OCI-LY7 (cell line): ENCODE results near the gene CDC42BPG.

Source experiments
- EZH2phosphoT487 ChIP-seq: fragments of 200-600 bp; sonication (generic); IDR thresholded peaks from 2 replicates; pipeline ENCODE4 v1.6.1; 2018; ENCODE audit warnings: low read depth, borderline replicate concordance, mild to moderate bottlenecking, mixed run types, antibody characterized with exemption, low read length, moderate library complexity, mixed read lengths
- TF ChIP-seq, protein P1 (sequence below): fragments of 200-600 bp; sonication (generic); conservative IDR thresholded peaks from 2 replicates; pipeline ENCODE4 v1.5.1; 2014; ENCODE audit warnings: mild to moderate bottlenecking, antibody characterized with exemption, low read length, moderate library complexity, mixed read lengths

DNA sequence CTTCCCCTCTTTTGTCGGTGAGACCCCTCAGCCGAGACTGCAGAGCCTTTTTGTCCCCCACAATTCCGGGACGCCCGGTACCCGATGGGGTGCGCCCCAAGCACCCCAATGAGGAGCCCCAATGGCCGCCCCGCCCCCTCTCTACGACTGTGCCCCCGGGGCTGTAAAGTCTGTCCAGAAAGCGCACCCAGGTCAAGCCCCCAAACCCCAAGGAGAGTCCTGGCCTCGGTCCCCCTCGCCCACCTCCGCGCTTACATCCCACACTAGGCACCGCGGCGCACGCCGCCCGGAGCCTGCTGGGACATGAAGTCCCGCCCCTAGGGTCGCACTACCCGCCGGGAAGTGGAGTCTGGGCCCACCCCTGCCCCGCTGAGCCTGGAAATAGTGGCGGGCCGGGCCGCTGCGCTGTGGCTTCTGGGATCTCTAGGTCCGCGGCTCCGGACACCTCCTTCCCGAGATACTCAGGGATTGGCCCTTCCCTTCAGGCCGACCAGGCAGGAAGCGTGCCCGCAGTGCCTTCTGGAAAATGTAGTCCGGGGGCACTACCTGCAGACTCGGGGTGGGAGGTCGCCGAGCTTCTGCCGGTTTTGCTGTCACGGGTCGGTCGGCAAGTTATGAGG is 34.1 kb downstream of the CDC42BPG start, which contains the start of gene MEN1:
- TF ChIP-seq, protein P1, sequence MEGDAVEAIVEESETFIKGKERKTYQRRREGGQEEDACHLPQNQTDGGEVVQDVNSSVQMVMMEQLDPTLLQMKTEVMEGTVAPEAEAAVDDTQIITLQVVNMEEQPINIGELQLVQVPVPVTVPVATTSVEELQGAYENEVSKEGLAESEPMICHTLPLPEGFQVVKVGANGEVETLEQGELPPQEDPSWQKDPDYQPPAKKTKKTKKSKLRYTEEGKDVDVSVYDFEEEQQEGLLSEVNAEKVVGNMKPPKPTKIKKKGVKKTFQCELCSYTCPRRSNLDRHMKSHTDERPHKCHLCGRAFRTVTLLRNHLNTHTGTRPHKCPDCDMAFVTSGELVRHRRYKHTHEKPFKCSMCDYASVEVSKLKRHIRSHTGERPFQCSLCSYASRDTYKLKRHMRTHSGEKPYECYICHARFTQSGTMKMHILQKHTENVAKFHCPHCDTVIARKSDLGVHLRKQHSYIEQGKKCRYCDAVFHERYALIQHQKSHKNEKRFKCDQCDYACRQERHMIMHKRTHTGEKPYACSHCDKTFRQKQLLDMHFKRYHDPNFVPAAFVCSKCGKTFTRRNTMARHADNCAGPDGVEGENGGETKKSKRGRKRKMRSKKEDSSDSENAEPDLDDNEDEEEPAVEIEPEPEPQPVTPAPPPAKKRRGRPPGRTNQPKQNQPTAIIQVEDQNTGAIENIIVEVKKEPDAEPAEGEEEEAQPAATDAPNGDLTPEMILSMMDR = no peak
- no peak for TF ChIP-seq EZH2phosphoT487
